GM12874 (cell line): ENCODE measurements around the gene VAT1.

Experiments
- CTCF ChIP-seq: IDR thresholded peaks from 2 replicates; pipeline ENCODE4 v1.5.1; 2011; ENCODE audit warnings: low read depth, mild to moderate bottlenecking, control low read depth, low read length, moderate library complexity; ENCODE audit not compliant: insufficient read depth

The VAT1 gene

GRCh38 chr17:43018932-43019331 lies 3.3 kb downstream of the VAT1 start:
- no peak for TF ChIP-seq CTCF

- TF ChIP-seq CTCF = no peak
These were observed 4.0 kb downstream of the VAT1 start for GRCh38 chr17:43018008-43018853.

- TF ChIP-seq CTCF = no peak
These were observed 6.0 kb downstream of the VAT1 start for GRCh38 chr17:43016216-43016615.

GRCh38 chr17:43015579-43015978 lies 6.6 kb downstream of the VAT1 start:
- TF ChIP-seq CTCF = no peak

- no peak for TF ChIP-seq CTCF
These were observed 7.3 kb downstream of the VAT1 start for GRCh38 chr17:43014649-43015542.

- TF ChIP-seq CTCF = no peak
These were observed 8.1 kb downstream of the VAT1 start for GRCh38 chr17:43014020-43014648.

- no peak for TF ChIP-seq CTCF
These were observed 8.9 kb downstream of the VAT1 start for GRCh38 chr17:43013296-43013695.
